ENCODE measurements around the gene CXCR4.
A peak's percentile ranks its signal among the peaks of the same experiment; 100 is the strongest.

DNA sequence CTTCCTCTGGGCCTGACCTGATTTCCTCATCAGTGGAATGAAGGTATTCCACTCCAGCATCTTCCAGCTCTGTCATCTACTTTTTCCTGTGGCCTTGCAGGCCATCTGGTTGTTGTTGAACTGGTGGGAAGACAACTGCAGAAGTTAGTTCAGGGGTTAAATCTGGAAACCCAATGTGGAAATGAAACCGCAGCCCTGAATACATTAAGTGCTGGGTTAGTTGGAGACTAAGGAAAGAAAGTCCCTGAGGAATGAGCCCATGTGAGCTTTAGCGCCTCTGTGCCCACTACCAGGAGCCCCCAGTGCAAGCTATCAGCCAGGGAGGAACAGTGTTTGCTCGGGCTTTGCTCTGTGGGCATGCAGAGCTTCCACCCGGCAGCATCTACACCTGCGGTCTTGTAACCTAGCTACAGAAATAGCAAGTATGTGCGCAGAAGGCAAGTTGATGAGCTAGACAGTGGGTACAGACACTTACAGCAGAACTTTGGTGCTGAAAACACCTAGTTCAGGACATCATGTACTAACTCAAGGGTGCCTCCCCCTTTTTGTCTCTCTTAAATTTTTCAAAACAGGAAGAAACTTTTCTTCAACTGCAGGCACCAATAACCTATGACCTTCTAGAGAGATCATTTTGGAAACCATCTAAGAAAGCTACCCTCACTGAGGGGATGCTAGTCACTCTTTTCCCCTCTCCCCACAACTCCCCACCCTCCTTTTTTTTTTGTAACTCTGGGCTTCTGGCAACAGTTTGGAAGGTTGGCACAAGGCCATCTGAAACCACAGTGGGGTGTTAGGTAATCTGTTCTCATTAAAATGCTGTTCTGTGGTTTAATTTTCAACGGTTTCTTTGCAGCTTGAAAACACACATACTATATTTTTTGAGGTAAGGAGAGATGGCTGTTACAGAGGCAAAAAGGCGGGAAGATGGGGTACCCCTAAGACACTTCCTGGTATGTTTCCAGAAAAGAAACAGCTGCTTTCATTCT lies 18.3 kb upstream of the CXCR4 start:
- TF ChIP-seq PRDM15 (CRISPR knock-in tag; IDR thresholded peaks at IDR 0.05): no peak
- TF ChIP-seq, protein P1, sequence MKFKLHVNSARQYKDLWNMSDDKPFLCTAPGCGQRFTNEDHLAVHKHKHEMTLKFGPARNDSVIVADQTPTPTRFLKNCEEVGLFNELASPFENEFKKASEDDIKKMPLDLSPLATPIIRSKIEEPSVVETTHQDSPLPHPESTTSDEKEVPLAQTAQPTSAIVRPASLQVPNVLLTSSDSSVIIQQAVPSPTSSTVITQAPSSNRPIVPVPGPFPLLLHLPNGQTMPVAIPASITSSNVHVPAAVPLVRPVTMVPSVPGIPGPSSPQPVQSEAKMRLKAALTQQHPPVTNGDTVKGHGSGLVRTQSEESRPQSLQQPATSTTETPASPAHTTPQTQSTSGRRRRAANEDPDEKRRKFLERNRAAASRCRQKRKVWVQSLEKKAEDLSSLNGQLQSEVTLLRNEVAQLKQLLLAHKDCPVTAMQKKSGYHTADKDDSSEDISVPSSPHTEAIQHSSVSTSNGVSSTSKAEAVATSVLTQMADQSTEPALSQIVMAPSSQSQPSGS (IDR thresholded peaks at IDR 0.05; ENCODE audit: low read length): no peak
- TF ChIP-seq CHD2 (IDR thresholded peaks at IDR 0.05; ENCODE audit: borderline replicate concordance, low read depth, low read length): peak; percentile 88
- TF ChIP-seq FOXK2 (IDR thresholded peaks at IDR 0.05): 0 out of 2 replicates have a peak, but pooled peaks have one; percentile 7
- peak; percentile 97; a peak in 3 of 4 replicates for TF ChIP-seq EP300 (IDR thresholded peaks at IDR 0.05; ENCODE audit: borderline replicate concordance in 1 of 2, control insufficient read depth in 1 of 2, low read depth in 2 of 2, low read length in 2 of 2)
- TF ChIP-seq SPI1 (IDR thresholded peaks at IDR 0.05; ENCODE audit: borderline replicate concordance, insufficient read depth, low read depth, low read length): no peak
- TF ChIP-seq HCFC1 (IDR thresholded peaks at IDR 0.05; ENCODE audit: low read length): no peak
- peak; percentile 79 for TF ChIP-seq NR2C1 (IDR thresholded peaks at IDR 0.05)
- TF ChIP-seq MEF2A (IDR thresholded peaks at IDR 0.05; ENCODE audit: insufficient read depth, low read depth, low read length): no peak
- no peak for TF ChIP-seq POLR2A (IDR thresholded peaks at IDR 0.05; ENCODE audit: low read depth, low read length)

Measured in GM12878 (cell line).